D721Med (cell line): ENCODE data around the gene SORCS2.
A peak's percentile ranks its signal among the peaks of the same experiment; 100 is the strongest.

ENCODE experiments used
- DNase-seq: peaks from one replicate; pipeline ENCODE4 v3.0.0; 2011; ENCODE audit warnings: low spot score; ENCODE audit not compliant: insufficient read length
- FAIRE-seq: peaks from 2 replicates; lab custom pipeline; 2011; peaks lifted over from hg19 to GRCh38; lab: Jason Lieb, UNC
- CTCF ChIP-seq: IDR thresholded peaks from 2 replicates; pipeline ENCODE4 v1.5.1; 2012; ENCODE audit warnings: mild to moderate bottlenecking, control low read depth; ENCODE audit not compliant: insufficient read depth; ENCODE audit errors: missing control alignments

SORCS2 gene

GRCh38 chr4:7226439-7226838, 34.1 kb downstream of the SORCS2 start:
- DNase-seq: peak; percentile 96
- TF ChIP-seq CTCF: no peak
- peak; percentile 29 for FAIRE-seq

GRCh38 chr4:7227008-7227407, 34.7 kb downstream of the SORCS2 start:
- DNase-seq: no peak
- FAIRE-seq: no peak

GRCh38 chr4:7228734-7229133, 36.4 kb downstream of the SORCS2 start:
- DNase-seq (no peak), FAIRE-seq (no peak)
- no peak for TF ChIP-seq CTCF

More at GRCh38 chr4:7227008-7227407, 34.7 kb downstream of the SORCS2 start:
- TF ChIP-seq CTCF: no peak

- no peak for FAIRE-seq
- no peak for TF ChIP-seq CTCF
- DNase-seq: no peak
Observed at GRCh38 chr4:7232061-7232650, 39.8 kb downstream of the SORCS2 start.

GRCh38 chr4:7233006-7233580, 40.8 kb downstream of the SORCS2 start:
- DNase-seq: no peak
- FAIRE-seq: no peak
- no peak for TF ChIP-seq CTCF

- no peak for FAIRE-seq
- no peak for TF ChIP-seq CTCF
- DNase-seq: no peak
Observed at GRCh38 chr4:7233601-7234000, 41.3 kb downstream of the SORCS2 start.

- no peak for FAIRE-seq
- DNase-seq: no peak
- no peak for TF ChIP-seq CTCF
Observed at GRCh38 chr4:7234355-7235029, 42.2 kb downstream of the SORCS2 start.
